SU-DHL-6 (cell line): ENCODE data around the gene DHPS.

Experiments
- EZH2phosphoT487 ChIP-seq: fragments of 200-600 bp; sonication (generic), shearing (Covaris generic); conservative IDR thresholded peaks from 2 replicates; pipeline ENCODE4 v1.6.1; 2018; ENCODE audit warnings: mild to moderate bottlenecking, antibody characterized with exemption, low read length, moderate library complexity, mixed read lengths
- TF ChIP-seq, protein P1 (sequence below): fragments of 200-600 bp; sonication (generic); IDR thresholded peaks from one replicate; pipeline ENCODE4 v1.5.1; 2017; ENCODE audit warnings: antibody characterized with exemption, mild to moderate bottlenecking, low read length, moderate library complexity; ENCODE audit not compliant: insufficient read depth, poor library complexity, severe bottlenecking

DNA sequence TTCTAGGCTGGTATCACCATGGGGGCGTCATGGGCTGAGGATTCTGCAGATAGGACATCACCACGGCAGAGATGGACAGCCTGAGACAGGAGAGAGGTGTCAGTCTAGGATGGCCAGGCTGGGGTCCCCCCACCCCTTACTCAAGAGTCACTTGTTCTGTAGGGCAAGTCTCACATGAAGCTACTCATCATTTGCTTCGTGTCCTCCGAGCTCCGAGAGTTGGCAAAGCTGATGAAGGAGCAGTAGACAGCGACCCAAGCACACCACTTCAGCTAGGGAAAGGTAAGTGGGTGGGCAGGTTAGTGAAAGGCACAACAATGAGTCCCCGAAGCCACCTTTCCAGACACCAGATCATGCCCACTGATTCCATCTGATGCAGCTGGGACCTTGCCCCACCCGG is 13.3 kb downstream of the DHPS start:
- TF ChIP-seq, protein P1, sequence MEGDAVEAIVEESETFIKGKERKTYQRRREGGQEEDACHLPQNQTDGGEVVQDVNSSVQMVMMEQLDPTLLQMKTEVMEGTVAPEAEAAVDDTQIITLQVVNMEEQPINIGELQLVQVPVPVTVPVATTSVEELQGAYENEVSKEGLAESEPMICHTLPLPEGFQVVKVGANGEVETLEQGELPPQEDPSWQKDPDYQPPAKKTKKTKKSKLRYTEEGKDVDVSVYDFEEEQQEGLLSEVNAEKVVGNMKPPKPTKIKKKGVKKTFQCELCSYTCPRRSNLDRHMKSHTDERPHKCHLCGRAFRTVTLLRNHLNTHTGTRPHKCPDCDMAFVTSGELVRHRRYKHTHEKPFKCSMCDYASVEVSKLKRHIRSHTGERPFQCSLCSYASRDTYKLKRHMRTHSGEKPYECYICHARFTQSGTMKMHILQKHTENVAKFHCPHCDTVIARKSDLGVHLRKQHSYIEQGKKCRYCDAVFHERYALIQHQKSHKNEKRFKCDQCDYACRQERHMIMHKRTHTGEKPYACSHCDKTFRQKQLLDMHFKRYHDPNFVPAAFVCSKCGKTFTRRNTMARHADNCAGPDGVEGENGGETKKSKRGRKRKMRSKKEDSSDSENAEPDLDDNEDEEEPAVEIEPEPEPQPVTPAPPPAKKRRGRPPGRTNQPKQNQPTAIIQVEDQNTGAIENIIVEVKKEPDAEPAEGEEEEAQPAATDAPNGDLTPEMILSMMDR, result no peak
- TF ChIP-seq EZH2phosphoT487, result no peak
